Measurements from ENCODE around the gene PGM2. TPM values are rescaled to one million over a fixed set of nuclear protein-coding genes. Genes with fewer than 3 reads are reported as not detected.

The PGM2 gene
- total RNA-seq, 4 donors from 2014 or later: 45.7 to 76.4 (median 65.8) TPM

DNA sequence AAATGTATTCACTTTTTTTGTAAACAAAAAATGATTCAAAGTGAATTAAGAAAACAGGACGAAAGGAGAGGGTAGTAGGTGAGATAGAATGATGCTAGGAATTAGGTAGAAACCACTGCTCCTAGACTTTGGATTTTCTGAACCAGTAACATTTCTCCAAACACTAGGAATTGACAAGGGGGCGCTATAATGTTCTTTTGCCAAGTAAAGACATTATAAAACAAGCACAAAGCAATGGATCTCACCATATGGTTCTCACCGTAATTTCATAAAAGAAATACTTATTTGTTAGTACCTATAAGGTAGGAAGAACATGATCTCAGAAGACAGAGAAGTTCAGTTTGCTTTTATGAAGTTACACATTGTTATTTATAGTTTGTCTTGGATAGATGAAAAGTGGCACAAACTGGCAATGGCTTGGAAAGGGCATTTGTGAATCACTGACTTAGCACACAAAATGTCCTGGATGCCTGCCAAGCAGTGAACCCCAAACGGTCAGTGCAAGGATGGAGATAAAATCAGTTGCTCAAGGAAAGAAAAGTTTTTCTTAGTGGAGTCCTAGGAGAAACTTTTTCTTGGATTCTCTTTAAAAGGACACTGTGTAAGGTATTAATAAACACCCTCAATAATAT, 56.3 kb downstream of the PGM2 start:
- no peak for DNase-seq (ENCODE audit: low spot score in 2 of 2)
- H3K4me1 ChIP-seq: no peaks in the 10 kb centered on the region
- H3K27ac ChIP-seq: no peak overlapping the region

GRCh38 chr4:37884855-37885487, 58.5 kb downstream of the PGM2 start:
- TF ChIP-seq POLR2AphosphoS5 (IDR thresholded peaks at IDR 0.05) (no peak), POLR2A (IDR thresholded peaks at IDR 0.05) (no peak), EP300 (IDR thresholded peaks at IDR 0.05) (no peak)
- TF ChIP-seq, protein P1, sequence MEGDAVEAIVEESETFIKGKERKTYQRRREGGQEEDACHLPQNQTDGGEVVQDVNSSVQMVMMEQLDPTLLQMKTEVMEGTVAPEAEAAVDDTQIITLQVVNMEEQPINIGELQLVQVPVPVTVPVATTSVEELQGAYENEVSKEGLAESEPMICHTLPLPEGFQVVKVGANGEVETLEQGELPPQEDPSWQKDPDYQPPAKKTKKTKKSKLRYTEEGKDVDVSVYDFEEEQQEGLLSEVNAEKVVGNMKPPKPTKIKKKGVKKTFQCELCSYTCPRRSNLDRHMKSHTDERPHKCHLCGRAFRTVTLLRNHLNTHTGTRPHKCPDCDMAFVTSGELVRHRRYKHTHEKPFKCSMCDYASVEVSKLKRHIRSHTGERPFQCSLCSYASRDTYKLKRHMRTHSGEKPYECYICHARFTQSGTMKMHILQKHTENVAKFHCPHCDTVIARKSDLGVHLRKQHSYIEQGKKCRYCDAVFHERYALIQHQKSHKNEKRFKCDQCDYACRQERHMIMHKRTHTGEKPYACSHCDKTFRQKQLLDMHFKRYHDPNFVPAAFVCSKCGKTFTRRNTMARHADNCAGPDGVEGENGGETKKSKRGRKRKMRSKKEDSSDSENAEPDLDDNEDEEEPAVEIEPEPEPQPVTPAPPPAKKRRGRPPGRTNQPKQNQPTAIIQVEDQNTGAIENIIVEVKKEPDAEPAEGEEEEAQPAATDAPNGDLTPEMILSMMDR (IDR thresholded peaks at IDR 0.05): no peak
- Histone ChIP-seq H3K9me3 (no peaks in the 10 kb centered on the region), H3K4me3 (no peak overlapping the region), H3K4me1 (peaks cover 15% of the 10 kb centered on the region), H3K27ac (no peak overlapping the region), H3K36me3 (no peaks in the 10 kb centered on the region), H3K27me3 (no peaks in the 10 kb centered on the region)
- WGBS: 93% methylated on average over 3 of the region's 3 CpGs
- no peak for DNase-seq (ENCODE audit: low spot score in 2 of 2)

More for the DNA sequence above, 56.3 kb downstream of the PGM2 start:
- Histone ChIP-seq H3K4me3 (no peak overlapping the region), H3K9me3 (no peaks in the 10 kb centered on the region), H3K36me3 (no peaks in the 10 kb centered on the region), H3K27me3 (no peaks in the 10 kb centered on the region)
- TF ChIP-seq, protein P1 (IDR thresholded peaks at IDR 0.05): no peak
- no peak for TF ChIP-seq EP300 (IDR thresholded peaks at IDR 0.05)
- no peak for TF ChIP-seq POLR2A (IDR thresholded peaks at IDR 0.05)
- no peak for TF ChIP-seq POLR2AphosphoS5 (IDR thresholded peaks at IDR 0.05)
- 44% methylated on average over 4 of the region's 4 CpGs for WGBS

- WGBS: 53% methylated on average over 8 of the region's 8 CpGs
- no peak for DNase-seq (ENCODE audit: low spot score in 2 of 2)
- peaks cover 3% of the 10 kb centered on the region for H3K27me3 ChIP-seq
Measured at GRCh38 chr4:37885496-37885895, 59.0 kb downstream of the PGM2 start.

GRCh38 chr4:37889849-37890800, 63.6 kb downstream of the PGM2 start:
- DNase-seq (ENCODE audit: low spot score in 2 of 2): peak in 1 of 2 donors; percentile 63
- H3K27me3 ChIP-seq: peaks cover 3% of the 10 kb centered on the region
- H3K4me3 ChIP-seq: peak overlapping the region; percentile 76
- H3K36me3 ChIP-seq: no peaks in the 10 kb centered on the region
- TF ChIP-seq POLR2A (IDR thresholded peaks at IDR 0.05): no peak
- TF ChIP-seq POLR2AphosphoS5 (IDR thresholded peaks at IDR 0.05): no peak
- TF ChIP-seq, protein P1 (IDR thresholded peaks at IDR 0.05): peak in 1 of 2 donors; percentile 15
- H3K9me3 ChIP-seq: no peaks in the 10 kb centered on the region
- peaks cover 37% of the 10 kb centered on the region for H3K4me1 ChIP-seq
- 20% methylated on average over 38 of the region's 63 CpGs for WGBS
- peak overlapping the region; percentile 46 for H3K27ac ChIP-seq

More at GRCh38 chr4:37885496-37885895, 59.0 kb downstream of the PGM2 start:
- Histone ChIP-seq H3K4me1 (peaks cover 20% of the 10 kb centered on the region), H3K9me3 (no peaks in the 10 kb centered on the region), H3K27ac (no peak overlapping the region), H3K4me3 (no peak overlapping the region), H3K36me3 (no peaks in the 10 kb centered on the region)
- TF ChIP-seq POLR2A (IDR thresholded peaks at IDR 0.05): no peak
- TF ChIP-seq, protein P1 (IDR thresholded peaks at IDR 0.05): no peak
- no peak for TF ChIP-seq EP300 (IDR thresholded peaks at IDR 0.05)
- TF ChIP-seq POLR2AphosphoS5 (IDR thresholded peaks at IDR 0.05): no peak

All from suprapubic skin (tissue), 4 donors.